MCF 10A (cell line): ENCODE measurements around the gene NXPH1. TPM values are rescaled to one million over a fixed set of nuclear protein-coding genes. Genes with fewer than 3 reads are reported as not detected.

Source experiments
- BruUV-seq: library from RNA; stranded (reverse); fragments of 400-500 nt; replicated peaks from 2 replicates; lab custom pipeline; 2021; lab: Mats Ljungman, UMichigan
- CTCF ChIA-PET: fragments of 300-600 bp; sonication (Branson Sonifier 250); formaldehyde crosslinking; extraction: SDS; loops from one replicate; lab custom pipeline; 2021; ENCODE audit warnings: antibody characterized with exemption, inconsistent platforms; lab: Yijun Ruan, JAX
- POLR2A ChIA-PET: fragments of 300-600, 350-650 bp; sonication (Branson Sonifier 250); formaldehyde crosslinking; extraction: SDS; loops from one replicate; lab custom pipeline; 2020; ENCODE audit warnings: antibody characterized with exemption, inconsistent platforms; lab: Yijun Ruan, JAX
- DNase-seq: peaks from one replicate; pipeline ENCODE4 v3.0.0-alpha.2; 2018; ENCODE audit not compliant: unreplicated experiment
- H3K27ac Mint-ChIP-seq: one replicate; pipeline ENCODE4 v1.8.0; 2022; ENCODE audit warnings: mild to moderate bottlenecking, low read depth, mixed read lengths; ENCODE audit not compliant: unreplicated experiment
- H3K27me3 Mint-ChIP-seq: one replicate; pipeline ENCODE4 v1.8.0; 2022; ENCODE audit warnings: mixed read lengths; ENCODE audit not compliant: insufficient read depth, unreplicated experiment
- H3K36me3 Mint-ChIP-seq: one replicate; pipeline ENCODE4 v1.8.0; 2022; ENCODE audit warnings: mild to moderate bottlenecking, moderate library complexity, mixed read lengths; ENCODE audit not compliant: insufficient read depth, unreplicated experiment
- H3K4me1 Mint-ChIP-seq: one replicate; pipeline ENCODE4 v1.8.0; 2022; ENCODE audit warnings: mixed read lengths; ENCODE audit not compliant: insufficient read depth, unreplicated experiment
- H3K4me3 Mint-ChIP-seq: one replicate; pipeline ENCODE4 v1.8.0; 2022; ENCODE audit warnings: mild to moderate bottlenecking, moderate library complexity, mixed read lengths; ENCODE audit not compliant: unreplicated experiment
- H3K9me3 Mint-ChIP-seq: one replicate; pipeline ENCODE4 v1.8.0; 2022; ENCODE audit warnings: mixed read lengths; ENCODE audit not compliant: unreplicated experiment
- intact Hi-C: fragments of 100-400 bp; cut with micrococcal nuclease; formaldehyde crosslinking; loops from 2 replicates; pipeline ENCODE4 v1.14.1; 2022
- total RNA-seq: library from RNA; stranded (reverse); gene quantifications from 2 replicates; pipeline ENCODE4 v1.2.3, GENCODE V29; 2022
- TF ChIP-seq, protein P1 (sequence below): fragments of 200-600 bp; IDR thresholded peaks from one replicate; pipeline ENCODE4 v1.8.0; 2022; ENCODE audit warnings: antibody characterized with exemption, mild to moderate bottlenecking; ENCODE audit not compliant: unreplicated experiment

NXPH1 gene
- total RNA-seq, 1 experiment from 2014 or later, result not detected

DNA sequence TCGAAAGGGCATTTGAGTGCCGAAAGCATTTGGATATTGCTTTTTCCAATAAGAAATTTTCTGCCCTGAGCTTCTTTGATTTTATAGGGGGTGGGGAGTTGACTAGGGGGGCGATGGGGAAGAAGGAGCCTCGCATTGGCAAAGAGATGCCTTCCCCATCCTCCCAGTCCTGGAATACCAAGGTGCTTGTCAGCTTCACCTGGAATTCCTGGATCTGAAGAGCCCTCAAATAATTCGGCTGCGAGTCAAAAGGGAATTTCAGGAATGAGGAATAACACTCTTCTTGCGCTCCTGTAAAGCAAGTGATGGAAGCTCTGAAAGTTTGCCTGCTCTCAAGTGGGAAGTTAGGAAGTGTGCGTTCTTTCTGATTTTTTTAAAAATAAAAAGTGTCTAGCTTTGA, 7.3 kb downstream of the NXPH1 start:
- ChIA-PET CTCF (interaction anchor here (0.6 to 1.8 kb wide), 6 partner anchors 23 to 682 kb away, joined by 3 to 5 read pairs (median 3); no protein-coding TSS in a partner anchor), POLR2A (no interaction called here)
- Mint-ChIP-seq H3K27me3 (peaks cover 50% of the 10 kb centered on the region), H3K36me3 (no peaks in the 10 kb centered on the region), H3K9me3 (peaks cover 8% of the 10 kb centered on the region), H3K4me1 (no peaks in the 10 kb centered on the region), H3K27ac (no peak overlapping the region), H3K4me3 (no peak overlapping the region)
- no TSS peak for BruUV-seq
- intact Hi-C loops, result no loop called here
- TF ChIP-seq, protein P1, sequence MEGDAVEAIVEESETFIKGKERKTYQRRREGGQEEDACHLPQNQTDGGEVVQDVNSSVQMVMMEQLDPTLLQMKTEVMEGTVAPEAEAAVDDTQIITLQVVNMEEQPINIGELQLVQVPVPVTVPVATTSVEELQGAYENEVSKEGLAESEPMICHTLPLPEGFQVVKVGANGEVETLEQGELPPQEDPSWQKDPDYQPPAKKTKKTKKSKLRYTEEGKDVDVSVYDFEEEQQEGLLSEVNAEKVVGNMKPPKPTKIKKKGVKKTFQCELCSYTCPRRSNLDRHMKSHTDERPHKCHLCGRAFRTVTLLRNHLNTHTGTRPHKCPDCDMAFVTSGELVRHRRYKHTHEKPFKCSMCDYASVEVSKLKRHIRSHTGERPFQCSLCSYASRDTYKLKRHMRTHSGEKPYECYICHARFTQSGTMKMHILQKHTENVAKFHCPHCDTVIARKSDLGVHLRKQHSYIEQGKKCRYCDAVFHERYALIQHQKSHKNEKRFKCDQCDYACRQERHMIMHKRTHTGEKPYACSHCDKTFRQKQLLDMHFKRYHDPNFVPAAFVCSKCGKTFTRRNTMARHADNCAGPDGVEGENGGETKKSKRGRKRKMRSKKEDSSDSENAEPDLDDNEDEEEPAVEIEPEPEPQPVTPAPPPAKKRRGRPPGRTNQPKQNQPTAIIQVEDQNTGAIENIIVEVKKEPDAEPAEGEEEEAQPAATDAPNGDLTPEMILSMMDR, result no peak
- DNase-seq, result no peak

DNA sequence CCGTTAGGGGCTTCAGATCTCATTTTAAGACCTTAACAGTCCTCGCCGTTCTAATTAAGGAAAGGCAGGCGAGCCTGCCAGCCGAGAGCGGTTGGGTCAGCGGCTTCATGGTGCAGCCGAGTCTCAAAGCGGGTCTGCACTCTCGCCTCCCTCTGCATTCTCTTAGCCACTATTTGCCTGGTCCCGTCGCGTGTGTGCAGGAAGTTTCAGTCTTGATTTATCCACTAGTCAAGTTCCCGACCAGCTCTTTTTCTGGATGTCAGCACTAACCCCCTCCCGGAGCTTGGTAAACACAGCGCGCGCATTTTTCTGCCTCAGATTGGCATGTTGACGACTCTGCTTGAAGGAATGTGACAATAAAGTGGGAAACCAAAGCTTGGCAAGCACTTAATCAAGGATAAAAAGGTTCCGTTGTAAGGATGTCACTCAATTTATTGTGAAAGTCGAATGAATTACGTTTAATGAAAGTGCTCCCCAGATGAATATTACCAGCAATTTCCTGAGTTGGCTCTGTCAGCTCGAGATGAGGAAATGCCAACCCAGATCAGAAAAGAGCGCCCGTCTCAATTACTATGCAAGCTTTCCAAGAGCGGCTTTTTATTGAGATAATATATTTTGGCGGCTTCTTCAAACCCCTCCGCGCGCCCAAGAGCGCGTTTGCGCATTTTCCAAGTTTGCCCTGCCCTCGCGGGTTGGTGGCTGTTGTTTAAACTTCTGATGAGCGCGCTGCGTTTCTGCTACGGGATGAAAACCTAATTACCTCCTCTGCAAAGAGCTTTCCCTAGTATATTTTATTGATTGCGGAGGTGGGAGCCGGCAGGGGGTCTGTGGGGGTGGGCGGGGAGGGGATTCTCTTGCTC, 7.9 kb downstream of the NXPH1 start:
- no TSS peak for BruUV-seq
- POLR2A ChIA-PET, result no interaction called here

DNA sequence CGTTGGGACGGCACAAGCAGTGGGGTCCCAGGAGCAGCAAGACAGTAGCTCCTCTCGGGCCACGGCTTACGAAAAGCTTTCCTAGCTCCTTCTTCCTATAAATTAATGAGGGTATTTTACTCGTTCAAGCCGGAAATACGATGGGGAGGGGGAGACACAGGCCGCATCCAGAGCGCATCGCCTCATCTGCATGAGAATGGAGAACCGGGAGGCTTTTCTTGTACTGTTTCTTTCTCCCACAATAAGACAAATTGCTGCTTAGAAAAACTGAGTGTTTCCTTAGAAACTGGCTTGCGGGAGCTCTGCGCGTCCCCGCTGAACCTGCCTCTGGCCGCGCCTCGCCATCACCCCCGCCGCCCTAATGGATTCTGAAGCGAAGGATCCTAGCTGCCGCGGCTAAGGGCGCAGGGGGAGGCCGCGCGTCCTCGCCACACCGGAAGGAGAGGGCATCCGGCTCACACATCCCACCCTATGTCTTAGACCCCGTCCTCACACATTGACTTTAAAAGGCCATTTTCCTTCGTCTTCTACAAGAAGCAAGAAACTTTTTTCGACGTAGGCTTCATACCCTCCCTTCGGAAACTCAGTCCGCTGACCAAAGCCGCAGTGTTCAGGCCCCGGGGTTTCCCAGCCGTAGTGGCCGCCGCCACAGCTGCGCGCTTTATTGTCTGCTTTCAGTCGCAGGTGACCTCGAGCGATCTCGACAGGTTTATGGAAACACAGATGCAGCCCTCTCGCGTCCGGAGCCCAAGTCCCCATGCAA, 8.8 kb downstream of the NXPH1 start:
- POLR2A ChIA-PET, result no interaction called here
- Mint-ChIP-seq H3K4me1 (no peaks in the 10 kb centered on the region), H3K36me3 (no peaks in the 10 kb centered on the region), H3K27me3 (peaks cover 34% of the 10 kb centered on the region), H3K4me3 (no peak overlapping the region), H3K27ac (no peak overlapping the region), H3K9me3 (peaks cover 8% of the 10 kb centered on the region)
- intact Hi-C loops, result no loop called here
- TF ChIP-seq, protein P1, result no peak
- no TSS peak for BruUV-seq
- CTCF ChIA-PET, result interaction anchor here (0.5 to 1.8 kb wide), 2 partner anchors 281 to 1838 kb away, joined by 3 to 5 read pairs; no protein-coding TSS in a partner anchor
- no peak for DNase-seq

More for the DNA sequence above, 7.9 kb downstream of the NXPH1 start:
- Mint-ChIP-seq H3K27me3 (peaks cover 43% of the 10 kb centered on the region), H3K9me3 (peaks cover 8% of the 10 kb centered on the region), H3K4me3 (no peak overlapping the region), H3K27ac (no peak overlapping the region), H3K4me1 (no peaks in the 10 kb centered on the region), H3K36me3 (no peaks in the 10 kb centered on the region)
- CTCF ChIA-PET, result interaction anchor here (0.6 to 1.8 kb wide), 2 partner anchors 282 to 682 kb away, joined by 3 to 5 read pairs; no protein-coding TSS in a partner anchor
- DNase-seq, result no peak
- intact Hi-C loops, result no loop called here
- TF ChIP-seq, protein P1, result no peak

DNA sequence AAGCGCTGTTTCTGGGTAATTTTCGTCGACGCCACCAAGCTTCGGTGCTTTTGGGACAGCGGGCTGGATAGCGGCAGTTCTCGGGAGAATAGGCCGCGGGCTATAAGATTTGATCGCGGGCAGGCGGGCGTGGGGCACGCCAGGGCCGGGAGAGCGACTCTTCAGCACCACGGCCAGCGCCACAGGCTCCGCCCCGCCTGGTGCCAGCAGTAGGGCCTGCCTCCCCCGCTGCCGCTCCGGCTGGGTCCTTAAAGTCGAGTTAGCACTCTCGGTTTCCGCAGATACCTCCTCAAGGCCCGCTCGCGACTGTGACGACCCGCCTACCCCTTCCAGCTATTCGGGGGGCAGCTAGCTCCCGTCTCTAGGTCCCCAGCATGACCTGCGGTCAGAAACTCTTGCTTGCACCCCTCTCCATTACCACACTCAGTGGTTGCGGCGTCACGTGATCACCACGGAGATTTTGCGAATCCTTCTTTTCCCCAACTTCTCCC, 9.4 kb downstream of the NXPH1 start:
- Mint-ChIP-seq H3K4me3 (no peak overlapping the region), H3K36me3 (no peaks in the 10 kb centered on the region)
- DNase-seq, result no peak

More for the DNA sequence above, 9.4 kb downstream of the NXPH1 start:
- CTCF ChIA-PET, result interaction anchor here (0.6 kb wide), 1 partner anchor 24 kb away, joined by 3 read pairs; no protein-coding TSS in a partner anchor
- POLR2A ChIA-PET, result no interaction called here
- no peak overlapping the region for H3K27ac Mint-ChIP-seq
- peaks cover 28% of the 10 kb centered on the region for H3K27me3 Mint-ChIP-seq
- intact Hi-C loops, result no loop called here
- no TSS peak for BruUV-seq
- H3K4me1 Mint-ChIP-seq, result no peaks in the 10 kb centered on the region
- TF ChIP-seq, protein P1, result no peak
- peaks cover 8% of the 10 kb centered on the region for H3K9me3 Mint-ChIP-seq
